ENCODE measurements around the gene PCNX2.

DNA sequence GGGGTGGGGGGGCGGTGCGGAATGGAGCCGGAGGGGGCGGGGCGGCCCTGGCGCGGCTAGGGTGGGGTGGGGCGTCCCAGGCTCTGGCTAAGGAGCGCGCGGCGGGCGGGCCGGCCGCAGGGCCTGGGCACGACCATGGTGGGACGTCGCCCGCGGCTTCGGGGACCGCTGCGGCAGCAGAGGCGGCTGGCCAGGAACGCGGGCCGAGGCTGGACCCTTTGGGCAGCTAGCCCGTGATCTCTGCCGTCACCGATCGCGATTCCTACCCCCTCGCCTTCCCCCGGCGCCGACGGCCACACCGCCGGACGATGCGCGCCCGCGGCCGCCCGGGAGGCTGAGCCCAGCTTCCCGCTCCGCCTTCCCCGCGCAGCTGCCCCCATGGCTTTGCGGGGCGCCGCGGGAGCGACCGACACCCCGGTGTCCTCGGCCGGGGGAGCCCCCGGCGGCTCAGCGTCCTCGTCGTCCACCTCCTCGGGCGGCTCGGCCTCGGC lies 32.2 kb upstream of the PCNX2 start, which contains the start of gene MAP3K21:
- TF ChIP-seq, protein P1, sequence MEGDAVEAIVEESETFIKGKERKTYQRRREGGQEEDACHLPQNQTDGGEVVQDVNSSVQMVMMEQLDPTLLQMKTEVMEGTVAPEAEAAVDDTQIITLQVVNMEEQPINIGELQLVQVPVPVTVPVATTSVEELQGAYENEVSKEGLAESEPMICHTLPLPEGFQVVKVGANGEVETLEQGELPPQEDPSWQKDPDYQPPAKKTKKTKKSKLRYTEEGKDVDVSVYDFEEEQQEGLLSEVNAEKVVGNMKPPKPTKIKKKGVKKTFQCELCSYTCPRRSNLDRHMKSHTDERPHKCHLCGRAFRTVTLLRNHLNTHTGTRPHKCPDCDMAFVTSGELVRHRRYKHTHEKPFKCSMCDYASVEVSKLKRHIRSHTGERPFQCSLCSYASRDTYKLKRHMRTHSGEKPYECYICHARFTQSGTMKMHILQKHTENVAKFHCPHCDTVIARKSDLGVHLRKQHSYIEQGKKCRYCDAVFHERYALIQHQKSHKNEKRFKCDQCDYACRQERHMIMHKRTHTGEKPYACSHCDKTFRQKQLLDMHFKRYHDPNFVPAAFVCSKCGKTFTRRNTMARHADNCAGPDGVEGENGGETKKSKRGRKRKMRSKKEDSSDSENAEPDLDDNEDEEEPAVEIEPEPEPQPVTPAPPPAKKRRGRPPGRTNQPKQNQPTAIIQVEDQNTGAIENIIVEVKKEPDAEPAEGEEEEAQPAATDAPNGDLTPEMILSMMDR (optimal IDR thresholded peaks at IDR 0.05 in 1 of 3, IDR thresholded peaks at IDR 0.05 in 1 of 3, conservative IDR thresholded peaks at IDR 0.05 in 1 of 3; ENCODE audit: extremely low read depth in 1 of 3, insufficient read depth in 2 of 3, low read length in 3 of 3) = no peak
- TF ChIP-seq EZH2 (IDR thresholded peaks at IDR 0.05; ENCODE audit: low read length) = no peak
